Adrenal gland (tissue), 12 donors: Measurements from ENCODE around the gene TINAGL1. TPM values are rescaled to one million over a fixed set of nuclear protein-coding genes. Genes with fewer than 3 reads are reported as not detected.

Experiments
- DNase-seq, 7 donors: peaks; one replicate each; pipeline ENCODE4 v3.0.0-alpha.2; 2019 to 2020
- H3K27ac ChIP-seq, 5 donors: fragments of 200-600 bp; sonication (generic) in 4 of 5; 1 replicate in 3 of 5; 2 replicates in 2 of 5; pipeline versions ENCODE4 v1.5.1 to v1.8.0; 2016 to 2020; ENCODE audit warnings: mild to moderate bottlenecking in 1 of 5
- H3K27me3 ChIP-seq: fragments of 200-600 bp; 2 replicates; pipeline ENCODE4 v1.8.0; 2021
- H3K36me3 ChIP-seq, 2 donors: fragments of 200-600 bp; replicated peaks in 1 of 2; 1 replicate in 1 of 2; 2 replicates in 1 of 2; pipeline versions ENCODE4 v1.5.1 to v1.8.0; 2018 to 2022
- H3K4me1 ChIP-seq, 2 donors: fragments of 200-600 bp; replicated peaks in 1 of 2; 1 replicate in 1 of 2; 2 replicates in 1 of 2; pipeline versions ENCODE4 v1.5.1 to v1.8.0; 2018 to 2021
- H3K4me3 ChIP-seq, 4 donors: fragments of 200-600 bp; sonication (generic) in 3 of 4; one replicate each; pipeline ENCODE4 v1.5.1; 2016 to 2018
- H3K9me3 ChIP-seq, 3 donors: fragments of 200-600 bp; sonication (generic) in 1 of 3; replicated peaks in 1 of 3; 1 replicate in 2 of 3; 2 replicates in 1 of 3; pipeline versions ENCODE4 v1.5.1 to v1.8.0; 2016 to 2021
- POLR2A ChIP-seq, 2 donors: fragments of 450-650 bp; IDR thresholded peaks; one replicate each; pipeline ENCODE4 v1.6.1; 2017; ENCODE audit warnings: antibody characterized with exemption in 2 of 2, mild to moderate bottlenecking in 2 of 2, moderate library complexity in 1 of 2
- WGBS, 4 donors: extraction: QIAGEN DNeasy Blood & Tissue Kit in 2 of 4; methylation state at CpG; one replicate each; pipeline versions ENCODE4 v1.1.5 to v1.1.7; 2013 to 2017; 5-methylcytosine and 5-hydroxymethylcytosine counted together
- intact Hi-C, 2 donors: fragments of 100-400 bp; cut with DNase I; formaldehyde crosslinking; loops; one replicate each; pipeline versions ENCODE4 v1.14.1 to v1.15.0; 2022 to 2023
- polyA plus RNA-seq, 3 donors: library from polyadenylated mRNA; stranded (reverse); fragments of 200-250 nt in 2 of 3; fragments of 350-450 nt in 1 of 3; fragmentation: Illumina TruSeq in 1 of 3; extraction: RNeasy Lipid Tissue Mini Kit (QIAGEN cat#74804) in 1 of 3; gene quantifications; one replicate each; pipeline ENCODE4 v1.2.3, GENCODE V29; 2013 to 2014
- total RNA-seq, 9 donors: library from RNA; depleted of rRNA in 4 of 9; stranded (reverse); fragments of >200 nt in 4 of 9; fragments of 120-200 nt in 1 of 9; fragmentation: NEBNext Ultra II Directional in 1 of 9; extraction: Animal tissue kit (Norgen Biotek cat#: 25700) in 1 of 9; gene quantifications; one replicate each; pipeline versions ENCODE4 v1.1.0 to v1.2.4, GENCODE V29; 2013 to 2023
- TF ChIP-seq, protein P1 (sequence below), 6 experiments: fragments of 450-650 bp in 4 of 6; fragments of 200-600 bp in 2 of 6; sonication (generic) in 1 of 6; IDR thresholded peaks; 1 replicate in 5 of 6; 2 replicates in 1 of 6; pipeline versions ENCODE4 v1.5.1 to v1.8.0; 2016 to 2021; ENCODE audit warnings: antibody characterized with exemption in 6 of 6, mild to moderate bottlenecking in 2 of 6, moderate library complexity in 1 of 6
- donor health status: healthy with polysubstance abuse.
- donor health status: Bipolar disorder and iron deficiency.
- donor health status: DM: yes; HTN: yes; CAD: no.
- donor health status: DM: no; HTN: no; CAD: no.
- donor health status: DM: no; HTN: no; CAD: no.
- donor health status: DM: yes; HTN: yes; CAD: no.

TINAGL1 gene
- total and polyA plus RNA-seq, 12 donors: 22.7 to 294 (median 89.9) TPM

DNA sequence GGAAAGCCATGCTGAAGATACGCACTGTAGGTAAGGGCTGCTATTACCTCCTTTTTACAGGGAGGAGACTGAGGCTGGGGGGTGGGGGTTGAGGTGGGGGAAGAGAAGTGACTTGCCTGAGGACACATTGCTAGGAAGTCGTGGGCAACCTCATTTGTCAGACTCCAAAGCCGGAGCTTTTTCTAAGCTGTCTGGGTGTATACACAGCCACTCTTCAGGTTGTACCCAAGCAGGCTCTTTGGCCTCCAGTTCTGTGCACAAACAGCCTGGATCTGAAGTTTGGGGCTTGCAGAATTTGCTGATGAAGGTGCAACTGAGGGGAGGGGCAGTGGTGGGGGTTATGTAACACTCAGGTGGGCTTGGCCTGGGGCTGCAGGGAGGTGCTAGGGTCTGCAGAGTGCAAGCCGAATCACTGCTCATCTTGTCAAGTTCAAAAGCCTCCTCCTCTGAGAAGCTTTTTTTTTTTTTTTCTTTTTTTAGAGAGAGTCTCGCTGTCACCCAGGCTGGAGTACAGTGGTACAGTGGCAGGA is 16.9 kb downstream of the TINAGL1 start:
- 78 to 95% (median 86%) methylated on average over 3 to 5 of the region's 5 CpGs for WGBS, 4 donors
- no peak for DNase-seq
- no peaks in the 10 kb centered on the region for H3K27me3 ChIP-seq
- TF ChIP-seq, protein P1, sequence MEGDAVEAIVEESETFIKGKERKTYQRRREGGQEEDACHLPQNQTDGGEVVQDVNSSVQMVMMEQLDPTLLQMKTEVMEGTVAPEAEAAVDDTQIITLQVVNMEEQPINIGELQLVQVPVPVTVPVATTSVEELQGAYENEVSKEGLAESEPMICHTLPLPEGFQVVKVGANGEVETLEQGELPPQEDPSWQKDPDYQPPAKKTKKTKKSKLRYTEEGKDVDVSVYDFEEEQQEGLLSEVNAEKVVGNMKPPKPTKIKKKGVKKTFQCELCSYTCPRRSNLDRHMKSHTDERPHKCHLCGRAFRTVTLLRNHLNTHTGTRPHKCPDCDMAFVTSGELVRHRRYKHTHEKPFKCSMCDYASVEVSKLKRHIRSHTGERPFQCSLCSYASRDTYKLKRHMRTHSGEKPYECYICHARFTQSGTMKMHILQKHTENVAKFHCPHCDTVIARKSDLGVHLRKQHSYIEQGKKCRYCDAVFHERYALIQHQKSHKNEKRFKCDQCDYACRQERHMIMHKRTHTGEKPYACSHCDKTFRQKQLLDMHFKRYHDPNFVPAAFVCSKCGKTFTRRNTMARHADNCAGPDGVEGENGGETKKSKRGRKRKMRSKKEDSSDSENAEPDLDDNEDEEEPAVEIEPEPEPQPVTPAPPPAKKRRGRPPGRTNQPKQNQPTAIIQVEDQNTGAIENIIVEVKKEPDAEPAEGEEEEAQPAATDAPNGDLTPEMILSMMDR (IDR thresholded peaks at IDR 0.05): no peak
- TF ChIP-seq POLR2A (IDR thresholded peaks at IDR 0.05): no peak
- no peaks in the 10 kb centered on the region for H3K36me3 ChIP-seq
- H3K9me3 ChIP-seq: no peaks in the 10 kb centered on the region
- peaks cover 7 to 9% of the 10 kb centered on the region in 2 donors for H3K4me1 ChIP-seq
- intact Hi-C loops: loop anchor here in 1 of 2 donors (2.0 kb wide), 1 partner anchor 28 kb away; no protein-coding TSS in a partner anchor
- no peak overlapping the region for H3K27ac ChIP-seq
- no peak overlapping the region for H3K4me3 ChIP-seq

GRCh38 chr1:31593770-31594632 is 17.7 kb downstream of the TINAGL1 start:
- TF ChIP-seq POLR2A (IDR thresholded peaks at IDR 0.05): no peak
- TF ChIP-seq, protein P1 (IDR thresholded peaks at IDR 0.05): peak; percentile 86 to 95 (median 90)
- intact Hi-C loops: loop anchor here (2.0 kb wide), 1 partner anchor 29 kb away; no protein-coding TSS in a partner anchor
- WGBS, 4 donors: 31 to 35% (median 33%) methylated on average over 9 to 10 of the region's 10 CpGs
- Histone ChIP-seq H3K36me3 (no peaks in the 10 kb centered on the region), H3K27me3 (no peaks in the 10 kb centered on the region), H3K27ac (no peak overlapping the region), H3K9me3 (no peaks in the 10 kb centered on the region), H3K4me1 (peaks cover 0 to under 1% of the 10 kb centered on the region in 2 donors), H3K4me3 (no peak overlapping the region)
- DNase-seq: peak; percentile 82 to 92 (median 88)

DNA sequence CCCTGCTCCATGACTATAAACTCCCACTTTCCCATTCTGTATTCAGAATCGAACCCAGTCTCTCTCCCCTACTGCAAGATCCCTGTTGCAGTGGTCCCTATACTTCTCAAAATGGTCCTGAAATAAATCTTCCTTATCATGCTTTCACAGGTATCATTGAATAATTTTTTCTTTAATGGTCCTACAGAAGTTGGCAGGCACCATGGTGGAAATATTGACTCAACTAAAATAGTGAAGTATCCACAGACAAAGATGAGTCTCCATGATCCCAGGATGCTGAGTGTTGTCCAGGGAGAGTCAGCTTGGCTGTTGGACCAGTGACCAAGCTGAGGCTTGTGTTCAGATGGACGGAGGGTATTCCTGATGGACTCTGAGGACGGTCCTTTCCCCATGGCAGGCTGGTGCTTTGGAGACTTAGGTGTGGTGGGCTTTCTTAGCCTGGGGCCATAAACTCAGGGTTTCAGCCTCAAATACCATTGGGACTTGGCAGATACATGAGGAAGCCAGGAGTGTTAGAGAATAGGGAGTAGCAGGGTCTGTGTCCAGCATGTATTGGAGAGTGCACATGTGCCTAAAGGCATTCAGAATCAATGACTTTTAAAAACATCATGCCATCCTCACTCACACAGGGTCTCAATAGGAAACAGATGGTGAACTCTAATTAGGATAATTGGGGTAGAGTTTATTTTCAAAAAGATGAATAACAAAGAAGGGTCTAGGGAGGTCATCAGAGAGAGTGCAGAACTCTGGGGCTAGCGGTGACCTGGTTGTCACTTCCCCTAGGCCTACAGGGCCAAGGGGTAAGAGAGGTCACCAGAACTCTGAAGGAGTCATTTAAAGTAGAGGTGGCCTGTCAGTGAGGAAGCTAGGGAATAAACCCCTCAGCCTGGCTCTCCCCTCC is 19.8 kb downstream of the TINAGL1 start:
- intact Hi-C loops: loop anchor here in 1 of 2 donors (2.0 kb wide), 1 partner anchor 31 kb away; no protein-coding TSS in a partner anchor
- Histone ChIP-seq H3K36me3 (no peaks in the 10 kb centered on the region), H3K4me3 (no peak overlapping the region), H3K27me3 (no peaks in the 10 kb centered on the region), H3K4me1 (no peaks in the 10 kb centered on the region), H3K9me3 (no peaks in the 10 kb centered on the region), H3K27ac (no peak overlapping the region)
- 82 to 88% (median 86%) methylated on average over 4 of the region's 4 CpGs for WGBS, 4 donors
- DNase-seq: peak in 1 of 7 donors; percentile 5
- no peak for TF ChIP-seq POLR2A (IDR thresholded peaks at IDR 0.05)
- TF ChIP-seq, protein P1 (IDR thresholded peaks at IDR 0.05): no peak

- Histone ChIP-seq H3K27me3 (no peaks in the 10 kb centered on the region), H3K4me3 (no peak overlapping the region), H3K9me3 (no peaks in the 10 kb centered on the region), H3K27ac (no peak overlapping the region), H3K4me1 (no peaks in the 10 kb centered on the region), H3K36me3 (no peaks in the 10 kb centered on the region)
- TF ChIP-seq POLR2A (IDR thresholded peaks at IDR 0.05): no peak
- TF ChIP-seq, protein P1 (IDR thresholded peaks at IDR 0.05): no peak
- WGBS, 4 donors: 51 to 66% (median 59%) methylated on average over 6 of the region's 6 CpGs
- intact Hi-C loops: no loop called here
- no peak for DNase-seq
Observed at GRCh38 chr1:31596737-31597097, 20.4 kb downstream of the TINAGL1 start.
